ENCODE results near the gene RPL28. TPM values are rescaled to one million over a fixed set of nuclear protein-coding genes. Genes with fewer than 3 reads are reported as not detected.
"Not testable (repeated sequence)": the region's sequence is repeated elsewhere in the genome, so short reads cannot be mapped to it uniquely, and the experiment has no call there.

Gene RPL28
- total RNA-seq, 1 donor from 2014 or later: 515 TPM

DNA sequence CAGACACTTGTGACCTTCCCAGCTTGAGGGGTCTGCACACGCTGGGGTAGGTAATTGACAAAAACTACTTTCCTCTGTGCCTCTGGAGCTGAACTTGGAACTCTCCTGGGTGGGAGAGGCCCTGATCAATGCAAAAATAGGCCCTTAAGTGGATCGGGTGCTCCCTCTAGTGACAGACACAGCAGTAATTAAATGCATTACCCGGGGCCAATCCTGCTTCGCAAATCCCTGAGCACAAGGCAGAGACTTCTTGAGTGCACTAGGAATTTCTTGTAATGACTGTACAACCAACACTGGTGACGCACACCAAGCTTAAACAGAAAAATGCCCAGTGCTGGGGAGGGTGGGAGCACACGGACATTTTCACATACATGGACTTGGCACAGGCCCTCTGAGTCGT is 32.5 kb downstream of the RPL28 start:
- peak; percentile 65 for DNase-seq (ENCODE audit: low spot score)
- peak; percentile 99 for ATAC-seq

DNA sequence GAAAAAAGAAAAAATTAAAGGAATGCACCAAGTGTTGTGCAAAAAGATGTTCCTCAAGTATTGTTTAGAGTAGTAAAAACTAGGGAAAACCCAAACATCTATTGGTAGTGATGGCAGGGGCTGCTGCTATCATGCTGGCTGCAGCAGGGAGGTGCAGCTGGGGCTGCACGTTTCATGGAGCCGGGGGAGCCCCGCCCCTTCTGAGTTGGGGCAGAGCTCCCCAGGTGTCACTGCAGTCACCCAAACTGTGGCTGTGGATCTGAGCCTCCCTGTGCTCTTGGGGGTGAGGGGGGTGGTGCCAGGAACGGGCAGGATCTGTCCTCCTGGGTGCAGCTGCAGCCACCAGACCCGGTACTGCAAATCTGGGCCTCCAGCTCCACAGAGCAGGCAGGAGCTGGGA is 33.4 kb downstream of the RPL28 start:
- DNase-seq (ENCODE audit: low spot score) (no peak), ATAC-seq (no peak)

GRCh38 chr19:55419624-55420236 is 34.0 kb downstream of the RPL28 start:
- no peak for ATAC-seq
- no peak for DNase-seq (ENCODE audit: low spot score)

GRCh38 chr19:55421281-55421680 is 35.5 kb downstream of the RPL28 start:
- DNase-seq (ENCODE audit: low spot score); ATAC-seq: not testable (repeated sequence)

GRCh38 chr19:55423225-55424005 is 37.7 kb downstream of the RPL28 start:
- DNase-seq (ENCODE audit: low spot score) (no peak), ATAC-seq (no peak)

- ATAC-seq: no peak
- no peak for DNase-seq (ENCODE audit: low spot score)
These were observed 38.8 kb downstream of the RPL28 start for GRCh38 chr19:55424518-55424917.

DNA sequence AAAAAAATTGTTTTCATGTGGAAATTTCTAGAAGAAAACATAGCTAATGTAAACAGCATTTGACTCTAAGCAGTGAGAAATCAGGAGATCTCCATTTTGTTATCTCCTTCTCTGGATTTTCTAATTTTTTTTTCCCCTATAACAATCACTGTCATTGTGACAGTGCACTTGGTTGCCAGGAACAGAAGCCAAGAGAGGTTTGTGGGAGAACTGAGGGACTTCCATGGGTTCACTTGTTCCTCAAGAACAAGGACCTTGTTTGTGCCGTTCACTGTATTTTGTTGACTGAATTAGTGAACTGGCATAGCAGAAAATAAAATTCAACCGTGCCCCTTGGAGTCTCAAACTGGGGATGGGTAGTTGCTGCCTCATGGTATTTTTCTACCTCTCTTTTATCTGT is 40.3 kb downstream of the RPL28 start:
- ATAC-seq: no peak
- no peak for DNase-seq (ENCODE audit: low spot score)

- DNase-seq (ENCODE audit: low spot score): no peak
- ATAC-seq: no peak
These were observed 45.5 kb downstream of the RPL28 start for GRCh38 chr19:55431183-55431582.

DNA sequence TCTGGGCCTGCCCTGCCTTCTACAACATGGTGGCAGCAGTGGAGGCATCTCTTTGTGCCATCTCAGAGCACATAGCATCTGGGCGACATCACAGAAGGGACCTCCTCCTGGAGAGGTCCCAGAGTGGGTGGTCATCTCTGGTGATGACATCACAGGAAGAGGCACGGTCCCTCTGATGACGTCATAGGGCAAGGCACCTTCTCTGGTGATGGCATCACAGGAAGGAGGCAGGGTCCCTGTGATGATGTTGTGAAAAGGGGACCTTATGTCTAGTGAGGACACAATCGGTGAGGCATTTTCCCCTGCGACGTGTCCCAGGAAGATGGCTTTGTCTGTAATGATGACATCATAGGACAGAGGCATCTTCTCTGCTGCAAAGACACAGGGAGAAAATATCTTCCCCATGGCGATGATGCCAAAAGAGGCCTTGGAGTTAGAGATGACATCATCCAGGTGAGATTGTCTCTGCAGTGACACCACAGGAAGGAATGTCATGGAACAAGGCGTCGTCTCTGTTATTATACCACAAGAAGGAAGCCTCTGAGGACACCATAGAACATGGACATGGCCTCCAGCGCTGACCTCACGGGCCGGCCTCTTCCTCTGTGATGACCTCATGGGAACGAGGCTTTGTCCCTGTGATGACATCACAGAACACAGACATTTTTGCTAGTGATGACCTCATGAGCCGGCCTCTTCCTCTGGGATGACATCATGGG is 46.7 kb downstream of the RPL28 start:
- no peak for DNase-seq (ENCODE audit: low spot score)
- no peak for ATAC-seq

DNA sequence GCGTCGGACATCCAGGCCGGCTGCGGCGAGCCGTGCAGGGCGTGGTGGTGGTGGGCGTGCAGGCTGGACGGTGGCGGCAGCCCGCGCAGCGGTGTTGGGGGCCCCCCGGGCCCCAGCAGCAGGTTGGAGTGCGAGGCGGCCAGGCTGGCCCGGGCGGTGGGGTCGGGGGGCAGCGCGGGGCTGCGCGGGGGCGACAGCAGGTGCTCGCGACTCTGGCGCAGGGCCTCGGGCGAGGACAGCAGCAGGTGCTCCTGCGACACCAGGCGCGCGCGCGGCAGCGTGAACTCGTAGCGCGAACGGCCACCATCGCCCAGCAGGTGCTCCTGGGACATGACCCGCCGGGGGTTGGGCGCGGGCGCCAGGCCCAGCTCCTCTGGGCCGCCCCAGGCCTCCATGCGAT is 47.6 kb downstream of the RPL28 start:
- DNase-seq (ENCODE audit: low spot score) (no peak), ATAC-seq (no peak)

- ATAC-seq (no peak), DNase-seq (ENCODE audit: low spot score) (no peak)
These were observed 48.7 kb downstream of the RPL28 start for GRCh38 chr19:55434356-55434919.

DNA sequence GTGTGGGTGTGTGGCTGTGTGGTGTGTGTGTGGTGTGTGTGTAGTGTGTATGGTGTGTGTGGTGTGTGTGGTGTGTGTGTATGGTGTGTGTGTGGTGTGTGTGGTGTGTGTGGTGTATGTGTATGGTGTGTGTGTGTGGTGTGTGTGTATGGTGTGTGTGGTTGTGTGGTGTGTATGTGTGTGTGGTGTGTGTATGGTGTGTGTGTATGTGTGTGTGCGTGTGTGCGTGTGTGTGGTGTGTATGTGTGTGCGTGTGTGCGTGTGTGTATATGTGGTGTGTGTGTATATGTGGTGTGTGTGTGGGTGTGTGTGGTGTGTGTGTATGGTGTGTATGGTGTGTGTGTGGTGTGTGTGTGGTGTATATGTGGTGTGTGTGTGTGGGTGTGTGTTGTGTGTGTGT is 49.3 kb downstream of the RPL28 start:
- DNase-seq (ENCODE audit: low spot score): no peak
- no peak for ATAC-seq

- DNase-seq (ENCODE audit: low spot score) (no peak), ATAC-seq (no peak)
These were observed 51.1 kb downstream of the RPL28 start for GRCh38 chr19:55436847-55437246.

DNA sequence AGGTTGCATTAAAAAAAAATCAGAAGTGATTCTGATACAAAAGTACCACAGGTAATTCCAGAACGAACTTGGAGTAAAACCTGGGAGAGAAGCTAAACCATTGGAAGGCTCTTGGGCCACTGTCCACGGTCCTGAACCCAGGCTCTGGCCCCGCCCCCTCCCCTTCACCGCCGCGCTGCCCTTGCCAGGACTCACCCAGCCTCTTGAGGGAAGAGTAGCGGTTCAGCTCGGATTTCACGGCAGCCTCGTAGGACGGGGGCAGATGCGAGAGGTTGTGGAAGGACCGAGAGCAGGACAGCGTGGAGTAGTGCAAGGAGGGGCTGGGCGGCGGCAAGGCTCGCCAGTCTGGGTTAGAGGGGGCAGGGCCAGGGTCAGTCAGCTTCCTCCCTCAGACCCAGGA is 51.7 kb downstream of the RPL28 start:
- DNase-seq (ENCODE audit: low spot score) (peak; percentile 52), ATAC-seq (peak; percentile 90)

GRCh38 chr19:55439052-55439451 is 53.3 kb downstream of the RPL28 start:
- DNase-seq (ENCODE audit: low spot score) (no peak), ATAC-seq (no peak)

GRCh38 chr19:55440411-55441105 is 54.8 kb downstream of the RPL28 start:
- no peak for ATAC-seq
- DNase-seq (ENCODE audit: low spot score): no peak

- no peak for ATAC-seq
- DNase-seq (ENCODE audit: low spot score): no peak
These were observed 55.6 kb downstream of the RPL28 start for GRCh38 chr19:55441319-55441691.

GRCh38 chr19:55441692-55442321 is 56.1 kb downstream of the RPL28 start:
- DNase-seq (ENCODE audit: low spot score) (no peak), ATAC-seq (no peak)

- ATAC-seq (peak; percentile 17), DNase-seq (ENCODE audit: low spot score) (no peak)
These were observed 56.7 kb downstream of the RPL28 start for GRCh38 chr19:55442372-55442961.

Measured in left lobe of liver (tissue), 2 donors.